Tibial artery (tissue), 4 donors: Measurements from ENCODE around the gene FCGBP.
"Not testable (repeated sequence)": the region's sequence is repeated elsewhere in the genome, so short reads cannot be mapped to it uniquely, and the experiment has no call there.

Source experiments
- DNase-seq, 2 donors: peaks; one replicate each; pipeline ENCODE4 v3.0.0-alpha.2; 2019
- H3K27ac ChIP-seq, 2 donors: fragments of 200-600 bp; sonication (generic) in 1 of 2; 1 replicate in 1 of 2; 2 replicates in 1 of 2; pipeline ENCODE4 v1.5.1; 2018 to 2019; ENCODE audit warnings: mild to moderate bottlenecking in 1 of 2
- H3K27me3 ChIP-seq, 2 donors: fragments of 200-600 bp; sonication (generic) in 1 of 2; one replicate each; pipeline versions ENCODE4 v1.5.1 to v1.6.0; 2016 to 2019
- H3K36me3 ChIP-seq, 3 donors: fragments of 200-600 bp; sonication (generic) in 2 of 3; one replicate each; pipeline ENCODE4 v1.5.1; 2016 to 2019; ENCODE audit warnings: mild to moderate bottlenecking in 2 of 3
- H3K4me1 ChIP-seq, 4 donors: fragments of 200-600 bp; sonication (generic) in 2 of 4; 1 replicate in 3 of 4; 2 replicates in 1 of 4; pipeline ENCODE4 v1.5.1; 2016 to 2019
- H3K4me3 ChIP-seq, 2 donors: fragments of 200-600 bp; sonication (generic) in 1 of 2; 1 replicate in 1 of 2; 2 replicates in 1 of 2; pipeline ENCODE4 v1.5.1; 2018 to 2019; ENCODE audit warnings: mild to moderate bottlenecking in 2 of 2
- H3K9me3 ChIP-seq, 3 donors: fragments of 200-600 bp; sonication (generic) in 1 of 3; one replicate each; pipeline ENCODE4 v1.5.1; 2016 to 2019
- CTCF ChIP-seq, 2 experiments: fragments of 200-600 bp in 1 of 2; fragments of 450-650 bp in 1 of 2; IDR thresholded peaks; one replicate each; pipeline ENCODE4 v1.5.1; 2017 to 2019; ENCODE audit warnings: antibody characterized with exemption in 2 of 2, mild to moderate bottlenecking in 1 of 2, moderate library complexity in 1 of 2
- intact Hi-C: fragments of 100-400 bp; cut with DNase I; formaldehyde crosslinking; loops from one replicate; pipeline ENCODE4 v1.15.0; 2023; ENCODE audit warnings: low total_unique reads

Gene FCGBP

GRCh38 chr19:39967561-39967960 lies 33.1 kb upstream of the FCGBP start:
- Histone ChIP-seq H3K27ac (no peak overlapping the region), H3K27me3 (no peaks in the 10 kb centered on the region), H3K4me3 (no peak overlapping the region), H3K4me1 (peaks cover 4 to 21% (median 18%) of the 10 kb centered on the region in 4 donors), H3K9me3 (no peaks in the 10 kb centered on the region), H3K36me3 (peaks cover 4 to 5% (median 4%) of the 10 kb centered on the region in 3 donors)
- no peak for DNase-seq
- intact Hi-C loops = no loop called here
- no peak for TF ChIP-seq CTCF (IDR thresholded peaks at IDR 0.05)

GRCh38 chr19:39966617-39967016 lies 32.2 kb upstream of the FCGBP start:
- H3K27me3 ChIP-seq = no peaks in the 10 kb centered on the region
- H3K4me1 ChIP-seq = peaks cover 4 to 13% (median 9%) of the 10 kb centered on the region in 4 donors
- H3K36me3 ChIP-seq = no peaks in the 10 kb centered on the region
- H3K27ac ChIP-seq = no peak overlapping the region
- intact Hi-C loops = no loop called here
- no peaks in the 10 kb centered on the region for H3K9me3 ChIP-seq
- no peak overlapping the region for H3K4me3 ChIP-seq
- no peak for TF ChIP-seq CTCF (IDR thresholded peaks at IDR 0.05)
- no peak for DNase-seq

GRCh38 chr19:39963898-39964297 lies 29.5 kb upstream of the FCGBP start:
- H3K36me3 ChIP-seq = no peaks in the 10 kb centered on the region
- H3K4me3 ChIP-seq = no peak overlapping the region
- no peak overlapping the region for H3K27ac ChIP-seq
- intact Hi-C loops = no loop called here
- H3K4me1 ChIP-seq = no peaks in the 10 kb centered on the region
- H3K27me3 ChIP-seq = no peaks in the 10 kb centered on the region
- no peak for TF ChIP-seq CTCF (IDR thresholded peaks at IDR 0.05)
- no peaks in the 10 kb centered on the region for H3K9me3 ChIP-seq
- DNase-seq = no peak

GRCh38 chr19:39959407-39959806 lies 25.0 kb upstream of the FCGBP start:
- intact Hi-C loops, H3K9me3 ChIP-seq, H3K4me3 ChIP-seq, H3K27me3 ChIP-seq, H3K36me3 ChIP-seq, H3K27ac ChIP-seq, DNase-seq, H3K4me1 ChIP-seq: not testable (repeated sequence)

- H3K4me1 ChIP-seq, H3K27ac ChIP-seq, DNase-seq, H3K4me3 ChIP-seq, H3K36me3 ChIP-seq, intact Hi-C loops, H3K9me3 ChIP-seq, H3K27me3 ChIP-seq: not testable (repeated sequence)
Observed at GRCh38 chr19:39958942-39959341, 24.5 kb upstream of the FCGBP start.

- intact Hi-C loops, H3K27me3 ChIP-seq, H3K4me1 ChIP-seq, H3K9me3 ChIP-seq, H3K4me3 ChIP-seq, DNase-seq, H3K36me3 ChIP-seq, H3K27ac ChIP-seq: not testable (repeated sequence)
Observed at GRCh38 chr19:39957886-39958285, 23.5 kb upstream of the FCGBP start.

- no peak for TF ChIP-seq CTCF (IDR thresholded peaks at IDR 0.05)
- Histone ChIP-seq H3K36me3 (no peaks in the 10 kb centered on the region), H3K27ac (no peak overlapping the region), H3K27me3 (no peaks in the 10 kb centered on the region), H3K4me3 (no peak overlapping the region), H3K4me1 (no peaks in the 10 kb centered on the region), H3K9me3 (no peaks in the 10 kb centered on the region)
- no peak for DNase-seq
- intact Hi-C loops = no loop called here
Observed at GRCh38 chr19:39953915-39954314, 19.5 kb upstream of the FCGBP start.
